ENCODE measurements around the gene CTNNAL1. TPM values are rescaled to one million over a fixed set of nuclear protein-coding genes. Genes with fewer than 3 reads are reported as not detected.
"Not testable (repeated sequence)": the region's sequence is repeated elsewhere in the genome, so short reads cannot be mapped to it uniquely, and the experiment has no call there.

Gene CTNNAL1
- total RNA-seq, 2 experiments from 2014 or later: 21.4 to 21.8 TPM

DNA sequence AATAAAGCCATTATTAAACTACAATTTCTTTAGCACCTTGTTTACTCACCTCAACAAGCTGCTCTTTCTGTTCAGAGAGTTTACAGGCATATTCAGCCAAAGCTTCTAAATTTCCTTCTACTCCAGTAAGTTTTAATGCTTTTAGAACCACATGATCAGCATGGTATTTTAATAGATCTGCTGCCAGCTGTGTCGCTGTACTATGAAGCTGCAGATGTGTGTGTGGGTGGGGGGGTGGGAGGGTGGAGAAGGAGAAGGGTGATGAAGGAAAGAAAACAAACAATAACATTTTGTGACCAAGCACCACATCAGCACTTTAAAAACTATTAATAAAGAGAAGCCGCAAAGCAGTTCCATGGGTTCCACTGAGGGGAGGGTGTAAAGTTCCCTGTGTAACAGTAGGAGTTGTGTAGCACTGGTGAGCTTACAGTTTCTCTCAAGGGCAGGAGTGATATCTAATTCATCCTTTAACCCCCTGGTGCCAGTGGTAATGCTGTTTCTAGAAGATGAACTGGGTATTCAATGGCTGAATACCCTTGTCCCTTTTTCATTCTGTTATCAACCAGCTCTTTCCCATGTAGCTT, 40.6 kb downstream of the CTNNAL1 start:
- H3K4me3 Mint-ChIP-seq: no peak overlapping the region
- DNase-seq (no peak), ATAC-seq (no peak)
- no peaks in the 10 kb centered on the region for H3K27me3 Mint-ChIP-seq (ENCODE audit: low read depth)
- H3K9me3 Mint-ChIP-seq (ENCODE audit: insufficient read depth): peaks cover 6% of the 10 kb centered on the region
- H3K27ac Mint-ChIP-seq: no peak overlapping the region
- ChIA-PET POLR2A (no interaction called here), CTCF (no interaction called here)
- H3K4me1 Mint-ChIP-seq (ENCODE audit: low read depth): no peaks in the 10 kb centered on the region
- H3K36me3 Mint-ChIP-seq (ENCODE audit: low read depth): peaks cover 16% of the 10 kb centered on the region

GRCh38 chr9:108972186-108972585, 41.1 kb downstream of the CTNNAL1 start:
- CTCF ChIA-PET: no interaction called here
- no peak for DNase-seq
- ATAC-seq: no peak
- POLR2A ChIA-PET: no interaction called here
- Mint-ChIP-seq H3K27ac (no peak overlapping the region), H3K27me3 (ENCODE audit: low read depth) (no peaks in the 10 kb centered on the region), H3K4me1 (ENCODE audit: low read depth) (no peaks in the 10 kb centered on the region), H3K36me3 (ENCODE audit: low read depth) (peaks cover 16% of the 10 kb centered on the region), H3K9me3 (ENCODE audit: insufficient read depth) (peaks cover 6% of the 10 kb centered on the region), H3K4me3 (no peak overlapping the region)

GRCh38 chr9:108971392-108971791, 41.9 kb downstream of the CTNNAL1 start:
- H3K4me3 Mint-ChIP-seq; H3K4me1 Mint-ChIP-seq (ENCODE audit: low read depth); ATAC-seq; H3K27me3 Mint-ChIP-seq (ENCODE audit: low read depth); DNase-seq; POLR2A ChIA-PET; H3K9me3 Mint-ChIP-seq (ENCODE audit: insufficient read depth); H3K27ac Mint-ChIP-seq: not testable (repeated sequence)
- H3K36me3 Mint-ChIP-seq (ENCODE audit: low read depth): peaks cover 16% of the 10 kb centered on the region
- CTCF ChIA-PET: interaction anchor here (1.2 kb wide), 1 partner anchor 17 kb away, joined by 4 read pairs; no protein-coding TSS in a partner anchor

- H3K9me3 Mint-ChIP-seq (ENCODE audit: insufficient read depth): peaks cover 6% of the 10 kb centered on the region
- ChIA-PET CTCF (interaction anchor here (0.6 to 1.5 kb wide), 2 partner anchors 14 to 364 kb away, joined by 3 to 4 read pairs; no protein-coding TSS in a partner anchor), POLR2A (interaction anchor here (0.6 kb wide), 1 partner anchor 33 kb away, joined by 3 read pairs; no protein-coding TSS in a partner anchor)
- ATAC-seq: no peak
- DNase-seq: no peak
- no peaks in the 10 kb centered on the region for H3K27me3 Mint-ChIP-seq (ENCODE audit: low read depth)
- no peak overlapping the region for H3K4me3 Mint-ChIP-seq
- H3K36me3 Mint-ChIP-seq (ENCODE audit: low read depth): peaks cover 16% of the 10 kb centered on the region
- no peaks in the 10 kb centered on the region for H3K4me1 Mint-ChIP-seq (ENCODE audit: low read depth)
- no peak overlapping the region for H3K27ac Mint-ChIP-seq
These were observed 45.4 kb downstream of the CTNNAL1 start for GRCh38 chr9:108967916-108968315.

GRCh38 chr9:108963459-108964143, 49.7 kb downstream of the CTNNAL1 start:
- DNase-seq: no peak
- Mint-ChIP-seq H3K36me3 (ENCODE audit: low read depth) (no peaks in the 10 kb centered on the region), H3K9me3 (ENCODE audit: insufficient read depth) (no peaks in the 10 kb centered on the region), H3K27me3 (ENCODE audit: low read depth) (no peaks in the 10 kb centered on the region), H3K27ac (no peak overlapping the region), H3K4me3 (no peak overlapping the region), H3K4me1 (ENCODE audit: low read depth) (no peaks in the 10 kb centered on the region)
- no peak for ATAC-seq
- POLR2A ChIA-PET: no interaction called here
- CTCF ChIA-PET: interaction anchor here (3.0 kb wide), 1 partner anchor 10 kb away, joined by 15 read pairs; no protein-coding TSS in a partner anchor

GRCh38 chr9:108961151-108961550, 52.1 kb downstream of the CTNNAL1 start:
- Mint-ChIP-seq H3K9me3 (ENCODE audit: insufficient read depth) (no peaks in the 10 kb centered on the region), H3K36me3 (ENCODE audit: low read depth) (no peaks in the 10 kb centered on the region), H3K27ac (no peak overlapping the region), H3K4me3 (no peak overlapping the region), H3K4me1 (ENCODE audit: low read depth) (no peaks in the 10 kb centered on the region), H3K27me3 (ENCODE audit: low read depth) (no peaks in the 10 kb centered on the region)
- DNase-seq (no peak), ATAC-seq (no peak)
- ChIA-PET CTCF (no interaction called here), POLR2A (no interaction called here)

DNA sequence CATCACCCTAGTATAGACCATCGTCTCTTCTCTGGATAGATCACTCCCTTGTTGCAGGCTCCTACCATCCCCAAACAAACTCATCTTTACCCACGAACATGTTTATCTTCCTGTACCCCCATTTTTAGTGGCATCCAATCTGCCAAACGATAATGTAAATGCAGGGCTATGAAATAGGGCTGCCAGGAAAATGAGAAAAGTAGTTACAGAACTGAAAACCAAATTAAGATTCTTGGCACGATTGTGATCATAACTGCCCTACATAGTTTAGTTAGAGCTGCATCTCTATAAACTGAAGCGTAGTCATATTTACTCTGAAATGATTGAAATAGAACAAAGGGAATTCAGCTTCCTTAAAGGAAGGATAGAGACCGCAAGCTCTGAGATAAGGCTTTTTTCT, 53.0 kb downstream of the CTNNAL1 start:
- H3K4me3 Mint-ChIP-seq: no peak overlapping the region
- no peak overlapping the region for H3K27ac Mint-ChIP-seq
- no peaks in the 10 kb centered on the region for H3K36me3 Mint-ChIP-seq (ENCODE audit: low read depth)
- ChIA-PET CTCF (interaction anchor here (1.0 kb wide), 1 partner anchor 9 kb away, joined by 4 read pairs; no protein-coding TSS in a partner anchor), POLR2A (no interaction called here)
- ATAC-seq (no peak), DNase-seq (no peak)
- no peaks in the 10 kb centered on the region for H3K9me3 Mint-ChIP-seq (ENCODE audit: insufficient read depth)
- H3K27me3 Mint-ChIP-seq (ENCODE audit: low read depth): no peaks in the 10 kb centered on the region
- H3K4me1 Mint-ChIP-seq (ENCODE audit: low read depth): no peaks in the 10 kb centered on the region

GRCh38 chr9:108956631-108957026, 56.7 kb downstream of the CTNNAL1 start:
- H3K36me3 Mint-ChIP-seq (ENCODE audit: low read depth): no peaks in the 10 kb centered on the region
- no peak overlapping the region for H3K27ac Mint-ChIP-seq
- no peak for ATAC-seq
- no peaks in the 10 kb centered on the region for H3K4me1 Mint-ChIP-seq (ENCODE audit: low read depth)
- CTCF ChIA-PET: no interaction called here
- no peaks in the 10 kb centered on the region for H3K27me3 Mint-ChIP-seq (ENCODE audit: low read depth)
- no peaks in the 10 kb centered on the region for H3K9me3 Mint-ChIP-seq (ENCODE audit: insufficient read depth)
- DNase-seq: no peak
- H3K4me3 Mint-ChIP-seq: no peak overlapping the region
- POLR2A ChIA-PET: no interaction called here

GRCh38 chr9:108956022-108956630, 57.2 kb downstream of the CTNNAL1 start:
- Mint-ChIP-seq H3K36me3 (ENCODE audit: low read depth) (no peaks in the 10 kb centered on the region), H3K27ac (no peak overlapping the region), H3K4me1 (ENCODE audit: low read depth) (no peaks in the 10 kb centered on the region), H3K4me3 (no peak overlapping the region), H3K27me3 (ENCODE audit: low read depth) (no peaks in the 10 kb centered on the region), H3K9me3 (ENCODE audit: insufficient read depth) (no peaks in the 10 kb centered on the region)
- ChIA-PET CTCF (no interaction called here), POLR2A (no interaction called here)
- no peak for DNase-seq
- no peak for ATAC-seq

DNA sequence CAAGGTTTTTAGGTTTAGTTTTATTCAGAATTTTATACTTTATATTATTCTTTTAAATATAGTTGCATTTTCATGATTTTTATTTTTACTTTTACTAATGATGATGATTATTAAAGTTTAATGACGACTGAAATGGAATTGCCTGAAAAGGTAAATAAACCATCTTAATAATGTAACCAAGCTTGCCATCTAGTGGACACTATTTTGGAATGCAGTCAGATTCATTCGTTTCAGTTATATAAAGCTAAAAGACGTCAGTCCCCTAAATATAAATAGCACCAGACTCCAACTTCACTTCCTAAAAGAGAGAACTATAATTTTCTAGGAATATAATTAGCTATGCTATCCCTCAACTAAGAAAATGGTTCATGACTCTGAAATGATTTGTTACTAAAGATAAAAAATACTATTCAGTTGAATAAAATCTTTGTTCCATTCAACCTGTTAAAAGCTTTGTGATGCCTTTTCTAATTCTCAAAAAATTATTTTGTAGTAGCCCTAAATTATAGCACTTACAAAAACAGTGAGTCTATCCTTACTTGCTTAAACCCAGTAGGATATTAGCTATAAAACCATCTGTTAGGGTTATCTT, 59.2 kb downstream of the CTNNAL1 start:
- H3K27ac Mint-ChIP-seq: no peak overlapping the region
- CTCF ChIA-PET: interaction anchor here (0.6 to 2.1 kb wide), 29 partner anchors 9 to 245 kb away, joined by 3 to 15 read pairs (median 3); partner anchors contain the start of gene ABITRAM
- H3K4me3 Mint-ChIP-seq: no peak overlapping the region
- H3K9me3 Mint-ChIP-seq (ENCODE audit: insufficient read depth): no peaks in the 10 kb centered on the region
- DNase-seq (no peak), ATAC-seq (no peak)
- H3K36me3 Mint-ChIP-seq (ENCODE audit: low read depth): no peaks in the 10 kb centered on the region
- POLR2A ChIA-PET: interaction anchor here (0.6 kb wide), 1 partner anchor 230 kb away, joined by 3 read pairs; no protein-coding TSS in a partner anchor
- no peaks in the 10 kb centered on the region for H3K27me3 Mint-ChIP-seq (ENCODE audit: low read depth)
- H3K4me1 Mint-ChIP-seq (ENCODE audit: low read depth): no peaks in the 10 kb centered on the region

- CTCF ChIA-PET: interaction anchor here (1.2 to 1.3 kb wide), 2 partner anchors 8 to 10 kb away, joined by 4 to 5 read pairs; no protein-coding TSS in a partner anchor
- H3K27me3 Mint-ChIP-seq (ENCODE audit: low read depth): no peaks in the 10 kb centered on the region
- POLR2A ChIA-PET: no interaction called here
These were observed 61.7 kb downstream of the CTNNAL1 start for GRCh38 chr9:108951578-108951977.

DNA sequence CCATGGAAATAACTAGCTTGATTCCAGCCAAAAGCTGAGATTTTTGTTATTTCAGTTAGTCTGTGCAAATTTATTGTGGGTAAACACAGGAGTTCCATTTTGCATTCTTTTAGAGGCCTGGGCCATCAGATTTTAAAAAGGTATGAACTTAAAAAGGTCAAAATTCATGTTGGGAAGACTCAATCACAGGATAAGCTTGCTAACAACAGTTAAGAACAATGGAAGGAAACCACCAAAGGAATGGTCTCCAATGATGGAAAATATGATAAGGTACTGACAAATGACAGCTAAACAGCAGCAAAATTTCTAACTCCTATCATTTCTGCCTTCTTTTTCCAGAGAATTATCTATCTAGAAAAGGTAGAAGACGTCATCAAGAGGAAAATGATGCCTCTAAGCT, 63.1 kb downstream of the CTNNAL1 start:
- Mint-ChIP-seq H3K4me3 (no peak overlapping the region), H3K9me3 (ENCODE audit: insufficient read depth) (no peaks in the 10 kb centered on the region)

More at GRCh38 chr9:108951578-108951977, 61.7 kb downstream of the CTNNAL1 start:
- Mint-ChIP-seq H3K4me1 (ENCODE audit: low read depth) (no peaks in the 10 kb centered on the region), H3K36me3 (ENCODE audit: low read depth) (no peaks in the 10 kb centered on the region), H3K9me3 (ENCODE audit: insufficient read depth) (no peaks in the 10 kb centered on the region), H3K4me3 (no peak overlapping the region), H3K27ac (no peak overlapping the region)
- DNase-seq (no peak), ATAC-seq (no peak)

More for the DNA sequence above, 63.1 kb downstream of the CTNNAL1 start:
- POLR2A ChIA-PET: no interaction called here
- Mint-ChIP-seq H3K36me3 (ENCODE audit: low read depth) (no peaks in the 10 kb centered on the region), H3K27ac (no peak overlapping the region), H3K27me3 (ENCODE audit: low read depth) (no peaks in the 10 kb centered on the region), H3K4me1 (ENCODE audit: low read depth) (no peaks in the 10 kb centered on the region)
- ATAC-seq: no peak
- DNase-seq: no peak
- CTCF ChIA-PET: no interaction called here
